ENCODE results near the gene UBE2J2.
A peak's percentile ranks its signal among the peaks of the same experiment; 100 is the strongest.

Gene UBE2J2

GRCh38 chr1:1280782-1281481 is 7.3 kb upstream of the UBE2J2 start:
- H3K4me3 ChIP-seq (ENCODE audit: control insufficient read depth, low read depth, low read length): no peak overlapping the region
- TF ChIP-seq, protein P1, sequence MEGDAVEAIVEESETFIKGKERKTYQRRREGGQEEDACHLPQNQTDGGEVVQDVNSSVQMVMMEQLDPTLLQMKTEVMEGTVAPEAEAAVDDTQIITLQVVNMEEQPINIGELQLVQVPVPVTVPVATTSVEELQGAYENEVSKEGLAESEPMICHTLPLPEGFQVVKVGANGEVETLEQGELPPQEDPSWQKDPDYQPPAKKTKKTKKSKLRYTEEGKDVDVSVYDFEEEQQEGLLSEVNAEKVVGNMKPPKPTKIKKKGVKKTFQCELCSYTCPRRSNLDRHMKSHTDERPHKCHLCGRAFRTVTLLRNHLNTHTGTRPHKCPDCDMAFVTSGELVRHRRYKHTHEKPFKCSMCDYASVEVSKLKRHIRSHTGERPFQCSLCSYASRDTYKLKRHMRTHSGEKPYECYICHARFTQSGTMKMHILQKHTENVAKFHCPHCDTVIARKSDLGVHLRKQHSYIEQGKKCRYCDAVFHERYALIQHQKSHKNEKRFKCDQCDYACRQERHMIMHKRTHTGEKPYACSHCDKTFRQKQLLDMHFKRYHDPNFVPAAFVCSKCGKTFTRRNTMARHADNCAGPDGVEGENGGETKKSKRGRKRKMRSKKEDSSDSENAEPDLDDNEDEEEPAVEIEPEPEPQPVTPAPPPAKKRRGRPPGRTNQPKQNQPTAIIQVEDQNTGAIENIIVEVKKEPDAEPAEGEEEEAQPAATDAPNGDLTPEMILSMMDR (IDR thresholded peaks at IDR 0.05; ENCODE audit: control insufficient read depth, insufficient read depth, low read depth, low read length, missing control alignments): no peak
- DNase-seq (ENCODE audit: low read depth): no peak

GRCh38 chr1:1279028-1279427 is 5.4 kb upstream of the UBE2J2 start:
- TF ChIP-seq, protein P1 (IDR thresholded peaks at IDR 0.05; ENCODE audit: control insufficient read depth, insufficient read depth, low read depth, low read length, missing control alignments): no peak
- no peak for DNase-seq (ENCODE audit: low read depth)
- no peak overlapping the region for H3K4me3 ChIP-seq (ENCODE audit: control insufficient read depth, low read depth, low read length)

DNA sequence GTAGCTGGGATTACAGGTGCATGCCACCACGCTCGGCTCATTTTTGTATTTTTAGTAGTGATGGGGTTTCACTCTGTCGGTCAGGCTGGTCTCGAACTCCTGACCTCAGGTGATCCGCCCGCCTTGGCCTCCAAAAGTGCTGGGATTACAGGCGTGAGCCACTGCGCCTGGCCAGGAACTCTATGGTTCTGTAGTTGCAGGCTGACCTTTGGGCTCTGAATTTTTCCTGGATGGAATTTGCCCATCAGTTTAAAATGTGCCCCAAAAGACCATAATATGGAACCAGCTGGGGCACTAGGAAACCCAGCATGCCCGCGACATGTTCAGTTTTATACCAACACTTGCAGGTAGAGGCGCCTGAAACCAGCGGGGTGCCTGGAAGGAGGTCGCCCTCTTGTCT is 5.0 kb upstream of the UBE2J2 start:
- DNase-seq (ENCODE audit: low read depth): no peak
- TF ChIP-seq, protein P1 (IDR thresholded peaks at IDR 0.05; ENCODE audit: control insufficient read depth, insufficient read depth, low read depth, low read length, missing control alignments): no peak
- no peak overlapping the region for H3K4me3 ChIP-seq (ENCODE audit: control insufficient read depth, low read depth, low read length)

DNA sequence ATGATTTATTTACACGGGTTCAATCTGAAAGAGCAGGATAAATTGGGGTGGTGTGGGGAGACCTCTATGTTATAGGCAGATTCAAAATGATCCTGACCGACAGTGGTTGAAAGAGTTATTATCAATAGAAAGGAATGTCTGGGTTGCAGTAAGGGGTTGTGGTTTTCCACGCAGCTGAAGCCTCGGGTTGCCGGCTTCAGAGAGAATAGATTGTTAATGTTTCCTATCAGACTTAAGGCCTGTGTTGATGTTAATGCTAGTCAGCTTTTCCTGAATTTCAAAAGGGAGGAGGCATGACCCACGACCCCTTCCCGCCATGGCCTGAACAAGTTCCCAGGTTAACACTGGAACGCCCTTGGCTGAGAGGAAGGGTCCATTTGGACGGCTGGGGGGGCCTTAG is 2.2 kb upstream of the UBE2J2 start:
- TF ChIP-seq, protein P1 (IDR thresholded peaks at IDR 0.05; ENCODE audit: control insufficient read depth, insufficient read depth, low read depth, low read length, missing control alignments): no peak
- DNase-seq (ENCODE audit: low read depth): no peak
- no peak overlapping the region for H3K4me3 ChIP-seq (ENCODE audit: control insufficient read depth, low read depth, low read length)

DNA sequence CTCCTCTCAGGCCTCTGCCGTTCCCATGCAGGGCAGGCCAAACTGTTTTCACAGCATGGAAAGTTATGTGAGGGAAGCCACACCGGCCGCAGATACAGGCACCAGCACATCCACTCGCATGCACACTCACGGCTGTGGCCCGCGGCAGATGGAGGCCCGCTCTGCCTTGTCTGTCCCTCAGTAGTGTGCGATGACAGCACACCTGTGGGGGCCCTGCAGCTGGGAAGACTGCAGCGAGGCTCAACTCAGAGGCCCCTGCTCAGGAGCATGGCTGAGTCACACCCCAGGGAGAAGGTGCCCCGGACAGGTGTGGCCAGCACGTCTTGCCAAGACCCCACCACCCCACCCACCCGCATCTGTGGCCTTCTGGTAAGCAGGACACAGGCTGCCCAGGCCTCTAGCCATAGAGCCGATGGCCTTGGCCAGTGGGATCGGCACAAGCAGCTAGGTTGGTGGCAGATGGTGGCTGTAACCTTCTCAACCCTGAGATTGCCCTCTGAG is 1.3 kb upstream of the UBE2J2 start:
- TF ChIP-seq, protein P1 (IDR thresholded peaks at IDR 0.05; ENCODE audit: control insufficient read depth, insufficient read depth, low read depth, low read length, missing control alignments): no peak
- peak overlapping the region; percentile 54; the same call in 1 of the 2 replicates for H3K4me3 ChIP-seq (ENCODE audit: control insufficient read depth, low read depth, low read length)
- DNase-seq (ENCODE audit: low read depth): no peak

GRCh38 chr1:1274299-1274930 is 761 bp upstream of the UBE2J2 start:
- DNase-seq (ENCODE audit: low read depth): no peak
- H3K4me3 ChIP-seq (ENCODE audit: control insufficient read depth, low read depth, low read length): peak overlapping the region; percentile 54
- TF ChIP-seq, protein P1 (IDR thresholded peaks at IDR 0.05; ENCODE audit: control insufficient read depth, insufficient read depth, low read depth, low read length, missing control alignments): no peak
